ENCODE measurements around the gene ALG12.
A peak's percentile ranks its signal among the peaks of the same experiment; 100 is the strongest.

Gene ALG12

GRCh38 chr22:49924113-49924833 lies 6.0 kb upstream of the ALG12 start:
- peaks cover 10% of the 10 kb centered on the region for H3F3A ChIP-seq (ENCODE audit: insufficient read depth, low read length)
- H3K27me3 ChIP-seq (ENCODE audit: insufficient read depth, low read length): no peaks in the 10 kb centered on the region
- peak overlapping the region; percentile 53 for H3K9ac ChIP-seq (ENCODE audit: low read length)
- H2AFZ ChIP-seq (ENCODE audit: low read length): no peak overlapping the region
- H3K4me3 ChIP-seq (ENCODE audit: low read depth, low read length, poor library complexity, severe bottlenecking): peak overlapping the region; percentile 16
- H3K4me1 ChIP-seq (ENCODE audit: insufficient read depth, low read length, severe bottlenecking): peaks cover 68% of the 10 kb centered on the region
- H3K4me2 ChIP-seq (ENCODE audit: low read length): peak overlapping the region; percentile 69
- H3K36me3 ChIP-seq (ENCODE audit: insufficient read depth, low read length): peaks cover 27% of the 10 kb centered on the region; the same call in 1 of the 2 replicates
- H3K27ac ChIP-seq (ENCODE audit: low read depth, low read length, poor library complexity, severe bottlenecking): peak overlapping the region; percentile 99
- no peaks in the 10 kb centered on the region for H3K9me3 ChIP-seq (ENCODE audit: low read length)
- H3K79me2 ChIP-seq (ENCODE audit: insufficient read depth, low read length): no peaks in the 10 kb centered on the region
- TF ChIP-seq EZH2 (IDR thresholded peaks at IDR 0.05; ENCODE audit: borderline replicate concordance, low read length) (no peak), CTCF (IDR thresholded peaks at IDR 0.05; ENCODE audit: low read length) (no peak)
- no peaks in the 10 kb centered on the region for H3K9me2 ChIP-seq (ENCODE audit: low read depth, low read length)
- no peaks in the 10 kb centered on the region for H4K20me1 ChIP-seq (ENCODE audit: insufficient read depth, low read length)

- H3K36me3 ChIP-seq (ENCODE audit: insufficient read depth, low read length): peaks cover 27% of the 10 kb centered on the region; the same call in 1 of the 2 replicates
These were observed 5.2 kb upstream of the ALG12 start for GRCh38 chr22:49923445-49923844.

GRCh38 chr22:49922926-49923325 lies 4.7 kb upstream of the ALG12 start:
- peak overlapping the region; percentile 99 for H3K27ac ChIP-seq (ENCODE audit: low read depth, low read length, poor library complexity, severe bottlenecking)
- H3K79me2 ChIP-seq (ENCODE audit: insufficient read depth, low read length): no peaks in the 10 kb centered on the region
- H2AFZ ChIP-seq (ENCODE audit: low read length): no peak overlapping the region
- peak overlapping the region; percentile 46 for H3K9ac ChIP-seq (ENCODE audit: low read length)
- peaks cover 73% of the 10 kb centered on the region for H3K4me1 ChIP-seq (ENCODE audit: insufficient read depth, low read length, severe bottlenecking)
- H3K4me2 ChIP-seq (ENCODE audit: low read length): peak overlapping the region; percentile 69
- peaks cover 27% of the 10 kb centered on the region; the same call in 1 of the 2 replicates for H3K36me3 ChIP-seq (ENCODE audit: insufficient read depth, low read length)
- H3F3A ChIP-seq (ENCODE audit: insufficient read depth, low read length): peaks cover 10% of the 10 kb centered on the region
- H3K9me3 ChIP-seq (ENCODE audit: low read length): no peaks in the 10 kb centered on the region
- H3K4me3 ChIP-seq (ENCODE audit: low read depth, low read length, poor library complexity, severe bottlenecking): peak overlapping the region; percentile 16
- H4K20me1 ChIP-seq (ENCODE audit: insufficient read depth, low read length): no peaks in the 10 kb centered on the region
- no peaks in the 10 kb centered on the region for H3K9me2 ChIP-seq (ENCODE audit: low read depth, low read length)
- TF ChIP-seq EZH2 (IDR thresholded peaks at IDR 0.05; ENCODE audit: borderline replicate concordance, low read length) (no peak), CTCF (IDR thresholded peaks at IDR 0.05; ENCODE audit: low read length) (no peak)
- no peaks in the 10 kb centered on the region for H3K27me3 ChIP-seq (ENCODE audit: insufficient read depth, low read length)

More at GRCh38 chr22:49923445-49923844, 5.2 kb upstream of the ALG12 start:
- Histone ChIP-seq H3K9me2 (ENCODE audit: low read depth, low read length) (no peaks in the 10 kb centered on the region), H3K4me3 (ENCODE audit: low read depth, low read length, poor library complexity, severe bottlenecking) (peak overlapping the region; percentile 16), H3K4me2 (ENCODE audit: low read length) (peak overlapping the region; percentile 69), H3K9me3 (ENCODE audit: low read length) (no peaks in the 10 kb centered on the region), H4K20me1 (ENCODE audit: insufficient read depth, low read length) (no peaks in the 10 kb centered on the region), H3K9ac (ENCODE audit: low read length) (peak overlapping the region; percentile 53), H3F3A (ENCODE audit: insufficient read depth, low read length) (peaks cover 10% of the 10 kb centered on the region), H3K27ac (ENCODE audit: low read depth, low read length, poor library complexity, severe bottlenecking) (peak overlapping the region; percentile 99), H3K79me2 (ENCODE audit: insufficient read depth, low read length) (no peaks in the 10 kb centered on the region), H2AFZ (ENCODE audit: low read length) (no peak overlapping the region), H3K4me1 (ENCODE audit: insufficient read depth, low read length, severe bottlenecking) (peaks cover 73% of the 10 kb centered on the region), H3K27me3 (ENCODE audit: insufficient read depth, low read length) (no peaks in the 10 kb centered on the region)
- peak; percentile 97 for TF ChIP-seq CTCF (IDR thresholded peaks at IDR 0.05; ENCODE audit: low read length)
- no peak for TF ChIP-seq EZH2 (IDR thresholded peaks at IDR 0.05; ENCODE audit: borderline replicate concordance, low read length)
